OCI-LY3 (cell line): ENCODE results near the gene NPC1.

Experiments
- H2AFZ ChIP-seq: fragments of 200-600, 300-600 bp; shearing (Covaris generic); 2 replicates; pipeline ENCODE4 v1.6.0; 2014; ENCODE audit warnings: antibody characterized with exemption, low read depth, low read length
- H3K27ac ChIP-seq: fragments of 200-600, 300-600 bp; sonication (generic); 2 replicates; pipeline ENCODE4 v1.5.1; 2014; ENCODE audit warnings: mild to moderate bottlenecking, low read length, moderate library complexity, mixed read lengths
- H3K27me3 ChIP-seq: fragments of 200-600, 300-600 bp; sonication (generic); 2 replicates; pipeline ENCODE4 v1.6.1; 2014; ENCODE audit warnings: low read depth, low read length, mixed read lengths
- H3K36me3 ChIP-seq: fragments of 200-600, 300-600 bp; sonication (generic); replicated peaks from 2 replicates; pipeline ENCODE3; 2014; ENCODE audit warnings: low read depth, low read length, mixed read lengths
- H3K4me1 ChIP-seq: fragments of 300-600, 200-600 bp; sonication (generic); 2 replicates; pipeline ENCODE4 v1.6.1; 2014; ENCODE audit warnings: low read length, mixed read lengths
- H3K4me2 ChIP-seq: fragments of 200-600, 300-600 bp; sonication (generic); 2 replicates; pipeline ENCODE4 v1.6.1; 2014; ENCODE audit warnings: low read length, mixed read lengths
- H3K4me3 ChIP-seq: fragments of 300-600, 200-600 bp; sonication (generic); 2 replicates; pipeline ENCODE4 v1.5.1; 2014; ENCODE audit warnings: antibody characterized with exemption, mild to moderate bottlenecking, low read length, moderate library complexity
- H3K79me2 ChIP-seq: fragments of 300-600, 200-600 bp; shearing (Covaris generic); 2 replicates; pipeline ENCODE4 v1.6.1; 2014; ENCODE audit warnings: mild to moderate bottlenecking, low read length, mixed read lengths
- H3K9ac ChIP-seq: fragments of 300-600, 200-600 bp; shearing (Covaris generic); 2 replicates; pipeline ENCODE4 v1.6.0; 2014; ENCODE audit warnings: mild to moderate bottlenecking, low read length, moderate library complexity
- H3K9me3 ChIP-seq: fragments of 200-600, 300-600 bp; shearing (Covaris generic); 2 replicates; pipeline ENCODE4 v1.6.1; 2014; ENCODE audit warnings: low read length, mixed read lengths; ENCODE audit not compliant: insufficient read depth
- H4K20me1 ChIP-seq: fragments of 200-600, 300-600 bp; sonication (generic); 2 replicates; pipeline ENCODE4 v1.6.1; 2016; ENCODE audit warnings: low read length, mixed read lengths; ENCODE audit not compliant: insufficient read depth
- EZH2phosphoT487 ChIP-seq: fragments of 200-600 bp; shearing (Covaris generic); IDR thresholded peaks from 2 replicates; pipeline ENCODE4 v1.6.1; 2018; ENCODE audit warnings: antibody characterized with exemption, mixed run types, low read depth
- TF ChIP-seq, protein P1 (sequence below): fragments of 200-600, 300-600 bp; sonication (generic); IDR thresholded peaks from 2 replicates; pipeline ENCODE4 v1.5.1; 2014; ENCODE audit warnings: antibody characterized with exemption, low read length, low read depth

The NPC1 gene

DNA sequence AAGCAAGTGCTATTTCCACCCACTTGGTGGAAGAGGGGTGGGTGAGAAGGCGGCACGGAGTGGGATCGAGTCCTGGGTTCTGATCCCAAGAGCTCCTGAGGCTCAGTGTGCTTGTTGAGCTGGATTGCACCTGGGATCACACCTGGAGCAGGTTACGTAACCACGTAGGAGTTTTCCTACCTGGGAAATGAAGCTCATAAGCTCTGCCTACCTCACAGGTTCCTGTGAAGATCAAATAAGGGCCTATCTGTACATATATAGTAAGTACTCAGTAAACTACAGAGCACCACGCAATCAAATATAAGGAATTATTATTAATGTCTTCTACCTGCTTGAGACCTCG lies 11.0 kb downstream of the NPC1 start:
- H3K9ac ChIP-seq, result no peak overlapping the region
- H3K4me1 ChIP-seq, result peaks cover 21% of the 10 kb centered on the region
- no peak overlapping the region for H2AFZ ChIP-seq
- H3K4me3 ChIP-seq, result no peak overlapping the region
- no peaks in the 10 kb centered on the region for H3K9me3 ChIP-seq
- no peaks in the 10 kb centered on the region for H3K27me3 ChIP-seq
- peaks cover 21% of the 10 kb centered on the region for H3K36me3 ChIP-seq
- peaks cover 5% of the 10 kb centered on the region; the same call in 1 of the 2 replicates for H3K79me2 ChIP-seq
- H3K4me2 ChIP-seq, result no peak overlapping the region
- peaks cover 16% of the 10 kb centered on the region for H4K20me1 ChIP-seq
- no peak overlapping the region for H3K27ac ChIP-seq
- TF ChIP-seq, protein P1, sequence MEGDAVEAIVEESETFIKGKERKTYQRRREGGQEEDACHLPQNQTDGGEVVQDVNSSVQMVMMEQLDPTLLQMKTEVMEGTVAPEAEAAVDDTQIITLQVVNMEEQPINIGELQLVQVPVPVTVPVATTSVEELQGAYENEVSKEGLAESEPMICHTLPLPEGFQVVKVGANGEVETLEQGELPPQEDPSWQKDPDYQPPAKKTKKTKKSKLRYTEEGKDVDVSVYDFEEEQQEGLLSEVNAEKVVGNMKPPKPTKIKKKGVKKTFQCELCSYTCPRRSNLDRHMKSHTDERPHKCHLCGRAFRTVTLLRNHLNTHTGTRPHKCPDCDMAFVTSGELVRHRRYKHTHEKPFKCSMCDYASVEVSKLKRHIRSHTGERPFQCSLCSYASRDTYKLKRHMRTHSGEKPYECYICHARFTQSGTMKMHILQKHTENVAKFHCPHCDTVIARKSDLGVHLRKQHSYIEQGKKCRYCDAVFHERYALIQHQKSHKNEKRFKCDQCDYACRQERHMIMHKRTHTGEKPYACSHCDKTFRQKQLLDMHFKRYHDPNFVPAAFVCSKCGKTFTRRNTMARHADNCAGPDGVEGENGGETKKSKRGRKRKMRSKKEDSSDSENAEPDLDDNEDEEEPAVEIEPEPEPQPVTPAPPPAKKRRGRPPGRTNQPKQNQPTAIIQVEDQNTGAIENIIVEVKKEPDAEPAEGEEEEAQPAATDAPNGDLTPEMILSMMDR, result no peak
- no peak for TF ChIP-seq EZH2phosphoT487

DNA sequence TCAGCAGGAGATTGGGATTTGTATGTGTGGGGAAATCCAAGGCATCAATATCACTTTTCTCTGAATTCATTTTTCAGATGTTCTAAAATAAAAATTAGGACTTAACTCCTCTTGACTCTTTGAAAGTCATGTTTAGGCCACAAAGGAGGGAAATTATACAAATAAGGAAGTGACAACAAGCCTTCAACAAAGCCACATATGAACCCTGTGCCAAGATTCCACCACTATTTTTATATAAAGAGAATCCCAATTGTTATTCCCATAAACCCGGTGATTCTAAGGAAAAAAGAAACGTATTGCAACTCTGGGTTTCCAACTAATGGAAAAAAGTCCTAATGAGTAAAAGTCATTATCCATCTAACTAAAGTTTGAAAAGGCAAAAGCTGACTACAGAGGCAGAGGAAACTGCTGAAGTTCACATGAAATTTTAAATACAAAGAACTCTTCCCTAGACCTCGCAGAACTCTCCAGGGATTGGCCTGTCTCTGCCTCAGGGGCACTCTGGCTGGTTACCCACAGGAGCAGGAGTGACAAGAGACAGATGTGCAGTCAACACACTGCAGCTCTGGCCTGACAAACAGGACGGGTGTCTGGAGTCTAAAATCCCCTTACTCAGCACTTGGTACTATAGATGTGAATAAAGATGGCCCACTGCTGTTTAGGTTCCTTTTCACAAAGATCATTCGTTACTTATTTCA lies 11.5 kb downstream of the NPC1 start:
- Histone ChIP-seq H3K79me2 (peaks cover 5% of the 10 kb centered on the region; the same call in 1 of the 2 replicates), H3K36me3 (peaks cover 23% of the 10 kb centered on the region), H2AFZ (no peak overlapping the region), H3K9me3 (no peaks in the 10 kb centered on the region), H3K27ac (no peak overlapping the region), H3K9ac (no peak overlapping the region), H3K27me3 (no peaks in the 10 kb centered on the region), H4K20me1 (peaks cover 11% of the 10 kb centered on the region), H3K4me2 (no peak overlapping the region), H3K4me3 (no peak overlapping the region), H3K4me1 (peaks cover 16% of the 10 kb centered on the region)
- TF ChIP-seq EZH2phosphoT487, result no peak
- TF ChIP-seq, protein P1, result no peak

DNA sequence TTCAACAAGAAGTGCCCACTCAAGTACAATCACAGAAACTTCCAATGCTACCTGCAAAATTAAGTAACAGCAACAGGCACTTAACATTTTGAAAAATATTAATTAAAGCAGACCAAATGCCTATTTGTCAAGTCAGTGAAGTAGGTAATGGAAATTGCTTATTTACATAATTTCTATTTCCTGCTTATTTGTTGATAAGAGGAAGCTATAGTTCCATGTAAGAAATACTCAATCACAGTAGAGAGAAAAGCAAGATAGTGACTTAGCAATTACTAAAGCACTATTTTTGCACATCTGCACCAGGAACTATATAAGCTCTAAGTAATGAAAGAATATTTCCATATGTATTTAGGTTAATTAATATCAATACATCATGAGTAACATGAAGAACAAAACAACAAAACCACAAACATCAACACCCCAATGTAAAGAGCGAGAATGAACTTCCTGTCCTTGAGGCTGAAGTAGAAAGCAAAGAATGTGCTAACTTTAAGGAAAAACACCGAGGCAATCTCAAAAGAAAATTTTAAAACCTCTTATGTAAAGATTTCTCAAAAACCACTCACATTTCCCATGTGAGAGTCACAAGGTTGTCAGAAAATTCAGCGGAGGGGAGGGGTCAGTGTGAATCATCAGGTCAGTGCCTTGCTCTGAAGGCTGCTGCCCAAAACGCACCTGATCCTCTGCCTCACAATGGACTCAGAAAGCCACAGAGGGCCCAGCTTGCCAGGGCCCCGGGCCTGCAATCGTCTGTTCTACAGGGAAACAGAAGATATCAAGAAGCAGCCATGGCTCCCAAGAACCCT lies 12.5 kb downstream of the NPC1 start:
- Histone ChIP-seq H3K27me3 (no peaks in the 10 kb centered on the region), H3K4me3 (no peak overlapping the region), H3K27ac (no peak overlapping the region), H3K4me2 (no peak overlapping the region), H3K79me2 (peaks cover 2% of the 10 kb centered on the region; the same call in 1 of the 2 replicates), H3K4me1 (peaks cover 7% of the 10 kb centered on the region), H3K9ac (no peak overlapping the region), H4K20me1 (peaks cover 5% of the 10 kb centered on the region), H2AFZ (no peak overlapping the region), H3K36me3 (peaks cover 28% of the 10 kb centered on the region), H3K9me3 (no peaks in the 10 kb centered on the region)
- no peak for TF ChIP-seq EZH2phosphoT487
- TF ChIP-seq, protein P1, result no peak

DNA sequence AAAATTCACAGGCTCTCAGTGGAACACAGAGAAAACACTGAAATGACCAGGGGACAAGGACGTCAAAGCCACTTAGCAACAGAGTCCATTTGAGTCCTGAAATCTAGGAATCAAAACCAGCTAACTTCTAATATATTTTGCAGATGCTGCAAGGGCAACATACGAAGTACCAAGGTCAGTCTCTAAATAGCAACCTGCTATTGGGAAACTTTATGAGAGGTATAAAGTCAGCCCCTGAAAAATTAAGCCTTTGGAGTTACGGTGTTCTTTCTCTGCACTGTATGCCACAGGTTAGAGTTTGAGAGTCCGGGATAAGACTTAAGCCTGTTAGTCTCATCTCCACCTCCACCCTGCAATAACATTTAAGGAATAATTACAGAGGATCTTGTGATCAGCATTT lies 13.3 kb downstream of the NPC1 start:
- H3K4me3 ChIP-seq, result no peak overlapping the region
- H3K4me2 ChIP-seq, result no peak overlapping the region
- no peak overlapping the region for H3K27ac ChIP-seq
- no peak overlapping the region for H3K9ac ChIP-seq
- H3K36me3 ChIP-seq, result peaks cover 36% of the 10 kb centered on the region
- no peak overlapping the region for H2AFZ ChIP-seq
- H3K9me3 ChIP-seq, result no peaks in the 10 kb centered on the region
- H3K79me2 ChIP-seq, result no peaks in the 10 kb centered on the region
- H4K20me1 ChIP-seq, result no peaks in the 10 kb centered on the region
- H3K27me3 ChIP-seq, result no peaks in the 10 kb centered on the region
- no peak for TF ChIP-seq EZH2phosphoT487
- TF ChIP-seq, protein P1, result no peak
- no peaks in the 10 kb centered on the region for H3K4me1 ChIP-seq
